ENCODE measurements around the gene RGMB. TPM values are rescaled to one million over a fixed set of nuclear protein-coding genes. Genes with fewer than 3 reads are reported as not detected.

RGMB gene
- total and polyA plus RNA-seq, 2 of the 13 experiments (the other 11 are each of a cell fraction or from before 2014, with no cell fraction given) = 3.0 to 3.8 TPM

- Histone ChIP-seq H3K9me3 (ENCODE audit: low read length) (peaks cover 28% of the 10 kb centered on the region), H3K4me3 (replicated peaks in 1 of 3; ENCODE audit: insufficient read depth in 1 of 3, low read depth in 2 of 3, low read length in 3 of 3) (no peak overlapping the region), H3K36me3 (replicated peaks in 1 of 2; ENCODE audit: control insufficient read depth in 1 of 2, insufficient read depth in 2 of 2, low read length in 2 of 2) (no peaks in the 10 kb centered on the region), H3K4me2 (ENCODE audit: low read depth, low read length) (no peak overlapping the region), H2AFZ (ENCODE audit: low read length) (no peak overlapping the region), H3K27me3 (ENCODE audit: control insufficient read depth in 1 of 2, insufficient read depth in 2 of 2, low read length in 2 of 2) (no peaks in the 10 kb centered on the region; a peak in 1 of 5 replicates), H3K9ac (ENCODE audit: insufficient read depth, low read depth, low read length) (no peak overlapping the region), H3K79me2 (ENCODE audit: insufficient read depth, low read length) (no peaks in the 10 kb centered on the region), H4K20me1 (ENCODE audit: insufficient read depth, low read length) (no peaks in the 10 kb centered on the region), H3K4me1 (ENCODE audit: insufficient read depth, low read length) (no peaks in the 10 kb centered on the region), H3K27ac (ENCODE audit: extremely low read length, insufficient read depth, low read length) (no peak overlapping the region)
- in situ Hi-C loops (cut with HindIII; ENCODE audit: extremely low pct_ligation_motif_present, low pct_unique_long_range_greater_than_20kb) = loop anchor here (25.0 kb wide), 1 partner anchor 1304 kb away; no protein-coding TSS in a partner anchor
- POLR2A ChIA-PET = no interaction called here
- FAIRE-seq = no peak
- 80% methylated on average over 1 of the region's 1 CpG for WGBS (ENCODE audit: low lambda C conversion rate)
- intact Hi-C loops (cut with micrococcal nuclease; ENCODE audit: unreplicated experiment) = loop anchor here (2.0 kb wide), 1 partner anchor 220 kb away; no protein-coding TSS in a partner anchor
- no TSS peak for BruUV-seq (replicated peaks)
- CTCF ChIA-PET (ENCODE audit: low intra/inter-chr PET ratio, low total read pairs) = no interaction called here
- ATAC-seq = no peak
- DNase-seq (ENCODE audit: low spot score) = no peak
- no peak for TF ChIP-seq RFXANK (CRISPR knock-in tag; IDR thresholded peaks at IDR 0.05)
- TF ChIP-seq MAFF (IDR thresholded peaks at IDR 0.05; ENCODE audit: low read depth, low read length) = no peak
- no peak for TF ChIP-seq ZNF766 (CRISPR knock-in tag; IDR thresholded peaks at IDR 0.05; ENCODE audit: borderline replicate concordance)
- no peak for TF ChIP-seq MIXL1 (CRISPR knock-in tag; IDR thresholded peaks at IDR 0.05)
- TF ChIP-seq HIC2 (CRISPR knock-in tag; IDR thresholded peaks at IDR 0.05; ENCODE audit: low read depth) = no peak
- TF ChIP-seq E2F5 (CRISPR knock-in tag; conservative IDR thresholded peaks at IDR 0.05) = no peak
- no peak for TF ChIP-seq ZFP41 (CRISPR knock-in tag; IDR thresholded peaks at IDR 0.05; ENCODE audit: borderline replicate concordance)
- TF ChIP-seq ADNP (CRISPR knock-in tag; IDR thresholded peaks at IDR 0.05) = no peak
- no peak for TF ChIP-seq E2F2 (CRISPR knock-in tag; IDR thresholded peaks at IDR 0.05; ENCODE audit: borderline replicate concordance)
- TF ChIP-seq ZFP62 (CRISPR knock-in tag; IDR thresholded peaks at IDR 0.05) = no peak
- TF ChIP-seq ZNF281 (CRISPR knock-in tag; IDR thresholded peaks at IDR 0.05; ENCODE audit: borderline replicate concordance) = no peak
- no peak for TF ChIP-seq TERF1 (CRISPR knock-in tag; IDR thresholded peaks at IDR 0.05)
- no peak for TF ChIP-seq POLR2AphosphoS5 (IDR thresholded peaks at IDR 0.05; ENCODE audit: low read depth, low read length)
- TF ChIP-seq ZBTB49 (CRISPR knock-in tag; IDR thresholded peaks at IDR 0.05; ENCODE audit: borderline replicate concordance) = no peak
- TF ChIP-seq ZNF678 (CRISPR knock-in tag; IDR thresholded peaks at IDR 0.05) = no peak
Measured at GRCh38 chr5:98840946-98841345, 67.5 kb downstream of the RGMB start.

All from HepG2 (cell line).